HCT116 (cell line): ENCODE results near the gene SESN1. TPM values are rescaled to one million over a fixed set of nuclear protein-coding genes. Genes with fewer than 3 reads are reported as not detected.

ENCODE experiments used
- ATAC-seq: fragments of 200-7000 bp; cut with Tn5 transposase; 2 replicates; pipeline ENCODE4 v1.9.1; 2020; ENCODE audit warnings: mild to moderate bottlenecking, moderate library complexity
- BruUV-seq: library from RNA; stranded (reverse); fragments of 400-500 nt; replicated peaks from 2 replicates; lab custom pipeline; 2021; lab: Mats Ljungman, UMichigan
- CTCF ChIA-PET: fragments of 300-600 bp; sonication (Branson Sonifier 250); formaldehyde crosslinking; loops from one replicate; lab custom pipeline; 2021; ENCODE audit warnings: antibody characterized with exemption; lab: Charles Lee
- POLR2A ChIA-PET: fragments of 300-600, 350-600 bp; sonication (Branson Sonifier 250); formaldehyde crosslinking; loops from one replicate; lab custom pipeline; 2021; ENCODE audit warnings: antibody characterized with exemption; lab: Charles Lee
- RAD21 ChIA-PET, 2 experiments: fragments of 300-600 bp; sonication (Branson Sonifier 250); formaldehyde crosslinking; loops; one replicate each; lab custom pipeline; 2023; ENCODE audit warnings: low total read pairs in 2 of 2; ENCODE audit not compliant: uncharacterized antibody in 2 of 2, unreplicated experiment in 2 of 2, low non-redundant PET in 1 of 2; lab: Charles Lee
- DNase-seq: peaks from one replicate; pipeline ENCODE4 v3.0.0-alpha.2; 2010; ENCODE audit warnings: low read depth, low spot score
- H2AFZ ChIP-seq: fragments of 200-600 bp; shearing (Covaris generic), sonication (generic); 2 replicates; pipeline ENCODE4 v1.6.1; 2017; ENCODE audit warnings: low read depth, mixed run types, mixed read lengths, antibody characterized with exemption, low read length; ENCODE audit not compliant: poor library complexity, severe bottlenecking
- H3K27ac ChIP-seq: 2 replicates; pipeline ENCODE4 v1.5.1; 2012; ENCODE audit warnings: low read depth, low read length
- H3K27me3 ChIP-seq: fragments of 200-600 bp; sonication (generic); 2 replicates; pipeline ENCODE4 v1.6.1; 2016; ENCODE audit warnings: mixed run types, low read length, mixed read lengths; ENCODE audit not compliant: insufficient read depth
- H3K36me3 ChIP-seq, 2 experiments: fragments of 200-500 bp in 1 of 2; fragments of 200-600 bp in 1 of 2; sonication (Bioruptor generic) in 1 of 2; sonication (generic) in 1 of 2; 2 replicates each; pipeline versions ENCODE4 v1.5.1 to v1.6.1; 2014 to 2016; ENCODE audit warnings: low read length in 2 of 2, inconsistent platforms in 1 of 2, mixed read lengths in 1 of 2, mixed run types in 1 of 2; ENCODE audit not compliant: insufficient read depth in 2 of 2, control insufficient read depth in 1 of 2
- H3K4me1 ChIP-seq, 2 experiments: fragments of 200-600 bp in 1 of 2; sonication (generic) in 1 of 2; 2 replicates each; pipeline versions ENCODE4 v1.5.1 to v1.6.1; 2012 to 2017; ENCODE audit warnings: low read length in 2 of 2, inconsistent platforms in 1 of 2, mild to moderate bottlenecking in 1 of 2, mixed read lengths in 1 of 2, mixed run types in 1 of 2, moderate library complexity in 1 of 2; ENCODE audit not compliant: insufficient read depth in 2 of 2, control insufficient read depth in 1 of 2
- H3K4me2 ChIP-seq: fragments of 200-600 bp; sonication (generic); 2 replicates; pipeline ENCODE4 v1.6.1; 2017; ENCODE audit warnings: mixed run types, low read length, mixed read lengths
- H3K4me3 ChIP-seq, 2 experiments: fragments of 200-600 bp in 1 of 2; sonication (generic) in 1 of 2; replicated peaks in 1 of 2; 2 replicates each; pipeline ENCODE4 v1.5.1; 2011 to 2016; ENCODE audit warnings: low read length in 2 of 2, control low read depth in 1 of 2, low read depth in 1 of 2, mild to moderate bottlenecking in 1 of 2, mixed read lengths in 1 of 2, mixed run types in 1 of 2
- H3K79me2 ChIP-seq: fragments of 200-600 bp; sonication (generic); 2 replicates; pipeline ENCODE4 v1.6.1; 2017; ENCODE audit warnings: mild to moderate bottlenecking, mixed run types, low read length, moderate library complexity, mixed read lengths; ENCODE audit not compliant: insufficient read depth
- H3K9ac ChIP-seq: fragments of 200-600 bp; sonication (generic); 2 replicates; pipeline ENCODE4 v1.6.1; 2016; ENCODE audit warnings: low read length, mixed read lengths
- H3K9me2 ChIP-seq: fragments of 200-600 bp; sonication (generic), shearing (Covaris generic); 2 replicates; pipeline ENCODE4 v1.6.1; 2017; ENCODE audit warnings: mixed run types, mild to moderate bottlenecking, moderate library complexity; ENCODE audit not compliant: insufficient read depth
- H3K9me3 ChIP-seq, 2 experiments: fragments of 200-500 bp in 1 of 2; fragments of 200-600 bp in 1 of 2; sonication (Bioruptor generic) in 1 of 2; sonication (generic) in 1 of 2; 2 replicates each; pipeline ENCODE4 v1.6.1; 2014 to 2017; ENCODE audit warnings: low read length in 2 of 2, mixed read lengths in 2 of 2, inconsistent platforms in 1 of 2, low read depth in 1 of 2, mild to moderate bottlenecking in 1 of 2, mixed run types in 1 of 2, moderate library complexity in 1 of 2; ENCODE audit not compliant: control insufficient read depth in 1 of 2, insufficient read depth in 1 of 2
- H4K20me1 ChIP-seq: fragments of 200-600 bp; sonication (generic), shearing (Covaris generic); 2 replicates; pipeline ENCODE4 v1.6.1; 2017; ENCODE audit warnings: mixed run types, mild to moderate bottlenecking, moderate library complexity; ENCODE audit not compliant: insufficient read depth
- CEBPB ChIP-seq: IDR thresholded peaks from 2 replicates; pipeline ENCODE4 v1.6.1; 2012; ENCODE audit warnings: low read depth
- EGR1 ChIP-seq: IDR thresholded peaks from 2 replicates; pipeline ENCODE4 v1.6.1; 2012; ENCODE audit warnings: low read depth
- ELF1 ChIP-seq: IDR thresholded peaks from 2 replicates; pipeline ENCODE4 v1.6.1; 2012; ENCODE audit warnings: low read depth, borderline replicate concordance
- EZH2 ChIP-seq: fragments of 200-600 bp; sonication (generic); IDR thresholded peaks from 2 replicates; pipeline ENCODE4 v1.6.1; 2017; ENCODE audit warnings: antibody characterized with exemption, mixed run types
- EZH2phosphoT487 ChIP-seq: fragments of 200-600 bp; IDR thresholded peaks from 2 replicates; pipeline ENCODE4 v1.6.1; 2018; ENCODE audit warnings: antibody characterized with exemption, borderline replicate concordance
- FOSL1 ChIP-seq: IDR thresholded peaks from 2 replicates; pipeline ENCODE4 v1.6.1; 2012; ENCODE audit warnings: low read depth
- JUND ChIP-seq: IDR thresholded peaks from 2 replicates; pipeline ENCODE4 v1.6.1; 2012
- POLR2AphosphoS5 ChIP-seq: IDR thresholded peaks from 2 replicates; pipeline ENCODE4 v1.6.1; 2011; ENCODE audit warnings: mild to moderate bottlenecking, low read depth, low read length, moderate library complexity
- RAD21 ChIP-seq: IDR thresholded peaks from 2 replicates; pipeline ENCODE4 v1.6.1; 2012; ENCODE audit warnings: low read depth, mild to moderate bottlenecking
- SIN3A ChIP-seq: IDR thresholded peaks from 2 replicates; pipeline ENCODE4 v1.6.1; 2012; ENCODE audit warnings: low read depth
- SRF ChIP-seq: IDR thresholded peaks from 2 replicates; pipeline ENCODE4 v1.6.1; 2012; ENCODE audit warnings: low read depth
- TCF7L2 ChIP-seq: IDR thresholded peaks from 2 replicates; pipeline ENCODE4 v1.7.0; 2011; ENCODE audit warnings: borderline replicate concordance, inconsistent platforms; ENCODE audit not compliant: insufficient read depth, insufficient read length; ENCODE audit errors: extremely low read depth
- YY1 ChIP-seq: IDR thresholded peaks from 2 replicates; pipeline ENCODE4 v1.6.1; 2011; ENCODE audit warnings: low read length, low read depth, moderate library complexity, mild to moderate bottlenecking; ENCODE audit not compliant: insufficient replicate concordance; ENCODE audit errors: extremely low read depth
- ZFX ChIP-seq: fragments of 450-650 bp; IDR thresholded peaks from 2 replicates; pipeline ENCODE4 v1.6.1; 2017
- ZNF274 ChIP-seq: fragments of 200-500 bp; sonication (Bioruptor generic); IDR thresholded peaks from 2 replicates; pipeline ENCODE4 v1.6.1; 2014; ENCODE audit warnings: mild to moderate bottlenecking, low read depth, low read length, inconsistent platforms
- intact Hi-C: fragments of 100-400 bp; cut with micrococcal nuclease; formaldehyde crosslinking; loops from 2 replicates; pipeline ENCODE4 v1.10.0; 2022
- total RNA-seq: library from RNA; stranded (reverse); gene quantifications from one replicate; pipeline ENCODE4 v1.2.1, GENCODE V29; 2021; ENCODE audit not compliant: unreplicated experiment
- TF ChIP-seq, protein P1 (sequence below): IDR thresholded peaks from 2 replicates; pipeline ENCODE4 v1.6.1; 2011; ENCODE audit warnings: mild to moderate bottlenecking, low read length, moderate library complexity; ENCODE audit not compliant: insufficient replicate concordance; ENCODE audit errors: extremely low read depth
- TF ChIP-seq, protein P2 (sequence below): IDR thresholded peaks from 2 replicates; pipeline ENCODE4 v1.6.1; 2012
- TF ChIP-seq, protein P3 (sequence below): IDR thresholded peaks from 2 replicates; pipeline ENCODE4 v1.6.1; 2012

The SESN1 gene
- total RNA-seq, 1 experiment from 2014 or later: 9.3 TPM

DNA sequence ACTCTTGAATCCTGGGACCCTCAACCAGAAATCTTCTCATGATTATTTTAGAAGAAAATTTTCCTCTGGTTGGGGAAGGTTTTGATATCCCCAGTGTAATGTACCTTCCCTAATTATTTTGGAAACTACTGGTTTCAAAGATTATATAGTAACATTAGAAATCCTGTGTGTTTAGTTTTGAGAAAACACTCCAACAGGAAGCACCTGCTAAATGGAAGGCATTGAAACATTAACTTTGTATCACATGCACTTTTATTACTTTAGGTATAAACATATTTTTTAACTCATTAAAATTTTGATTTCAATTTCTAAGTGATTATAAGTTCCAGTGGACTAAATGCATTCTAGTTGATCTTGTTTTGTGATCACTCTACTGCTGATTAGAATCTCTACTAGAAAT, 109.3 kb downstream of the SESN1 start:
- ATAC-seq (no peak), DNase-seq (no peak)
- no peaks in the 10 kb centered on the region for H3K27me3 ChIP-seq
- no peak overlapping the region for H3K27ac ChIP-seq
- no peaks in the 10 kb centered on the region for H3K4me1 ChIP-seq
- no peaks in the 10 kb centered on the region for H3K36me3 ChIP-seq
- no peaks in the 10 kb centered on the region for H3K9me3 ChIP-seq
- ChIA-PET CTCF (no interaction called here), POLR2A (no interaction called here), RAD21 (no interaction called here)
- BruUV-seq: no TSS peak
- no peak overlapping the region for H3K9ac ChIP-seq
- H3K4me3 ChIP-seq: no peak overlapping the region
- no peak overlapping the region for H2AFZ ChIP-seq
- H3K4me2 ChIP-seq: no peak overlapping the region
- no peaks in the 10 kb centered on the region for H3K9me2 ChIP-seq
- TF ChIP-seq POLR2AphosphoS5: no peak
- TF ChIP-seq EGR1: no peak
- TF ChIP-seq FOSL1: no peak
- no peak for TF ChIP-seq RAD21
- no peak for TF ChIP-seq TCF7L2
- no peak for TF ChIP-seq CEBPB
- TF ChIP-seq SRF: no peak
- no peak for TF ChIP-seq YY1
- no peak for TF ChIP-seq EZH2
- TF ChIP-seq ZFX: no peak
- TF ChIP-seq JUND: no peak
- TF ChIP-seq, protein P1, sequence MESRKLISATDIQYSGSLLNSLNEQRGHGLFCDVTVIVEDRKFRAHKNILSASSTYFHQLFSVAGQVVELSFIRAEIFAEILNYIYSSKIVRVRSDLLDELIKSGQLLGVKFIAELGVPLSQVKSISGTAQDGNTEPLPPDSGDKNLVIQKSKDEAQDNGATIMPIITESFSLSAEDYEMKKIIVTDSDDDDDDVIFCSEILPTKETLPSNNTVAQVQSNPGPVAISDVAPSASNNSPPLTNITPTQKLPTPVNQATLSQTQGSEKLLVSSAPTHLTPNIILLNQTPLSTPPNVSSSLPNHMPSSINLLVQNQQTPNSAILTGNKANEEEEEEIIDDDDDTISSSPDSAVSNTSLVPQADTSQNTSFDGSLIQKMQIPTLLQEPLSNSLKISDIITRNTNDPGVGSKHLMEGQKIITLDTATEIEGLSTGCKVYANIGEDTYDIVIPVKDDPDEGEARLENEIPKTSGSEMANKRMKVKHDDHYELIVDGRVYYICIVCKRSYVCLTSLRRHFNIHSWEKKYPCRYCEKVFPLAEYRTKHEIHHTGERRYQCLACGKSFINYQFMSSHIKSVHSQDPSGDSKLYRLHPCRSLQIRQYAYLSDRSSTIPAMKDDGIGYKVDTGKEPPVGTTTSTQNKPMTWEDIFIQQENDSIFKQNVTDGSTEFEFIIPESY: no peak
- no peak for TF ChIP-seq ELF1
- TF ChIP-seq, protein P2, sequence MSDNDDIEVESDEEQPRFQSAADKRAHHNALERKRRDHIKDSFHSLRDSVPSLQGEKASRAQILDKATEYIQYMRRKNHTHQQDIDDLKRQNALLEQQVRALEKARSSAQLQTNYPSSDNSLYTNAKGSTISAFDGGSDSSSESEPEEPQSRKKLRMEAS: no peak
- TF ChIP-seq EZH2phosphoT487: no peak
- TF ChIP-seq, protein P3, sequence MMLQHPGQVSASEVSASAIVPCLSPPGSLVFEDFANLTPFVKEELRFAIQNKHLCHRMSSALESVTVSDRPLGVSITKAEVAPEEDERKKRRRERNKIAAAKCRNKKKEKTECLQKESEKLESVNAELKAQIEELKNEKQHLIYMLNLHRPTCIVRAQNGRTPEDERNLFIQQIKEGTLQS: no peak
- no peak for TF ChIP-seq ZNF274
- TF ChIP-seq SIN3A: no peak
- no peaks in the 10 kb centered on the region for H4K20me1 ChIP-seq
- intact Hi-C loops: no loop called here
- H3K79me2 ChIP-seq: no peaks in the 10 kb centered on the region
